ENCODE measurements around the gene ABCD4.

The ABCD4 gene

DNA sequence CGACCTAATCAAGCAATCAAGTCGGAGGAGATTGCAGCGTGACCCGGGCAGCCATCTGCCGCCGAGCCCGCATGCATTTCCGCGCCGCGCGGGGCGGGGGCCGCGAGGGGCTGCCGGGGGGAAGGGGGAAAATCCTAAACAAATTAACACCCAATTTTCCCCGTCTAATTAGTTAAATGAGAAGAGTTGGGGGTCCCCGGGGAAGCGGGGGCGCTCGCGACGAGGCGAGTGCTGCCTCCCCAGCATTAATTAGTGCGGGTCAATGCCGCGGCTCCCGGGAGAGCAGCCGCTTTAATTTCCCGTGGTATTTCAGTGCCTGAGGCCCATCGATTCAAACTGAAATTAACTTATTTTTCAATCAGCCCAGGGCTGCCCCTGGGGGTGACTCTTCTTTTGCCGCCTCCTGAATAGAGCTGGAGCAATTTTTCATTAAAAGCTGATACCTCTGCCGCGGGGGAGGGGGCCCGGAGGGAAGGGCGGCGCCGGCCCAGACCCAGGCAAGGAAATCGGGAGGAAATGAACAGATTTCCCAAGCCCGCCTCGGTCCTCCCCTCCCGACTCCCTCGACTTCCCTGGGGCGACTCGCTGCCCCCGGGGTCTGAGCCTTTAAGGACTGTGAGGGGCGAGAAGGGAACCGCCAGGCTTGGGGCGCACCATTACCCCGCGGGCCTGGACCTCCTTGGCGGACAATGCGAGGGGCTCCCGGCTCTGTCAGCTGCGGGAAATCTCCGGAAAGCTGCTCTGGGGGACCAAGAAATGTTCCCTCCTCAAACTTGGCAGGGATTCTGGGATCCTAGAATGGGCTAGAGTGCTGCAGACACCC is 44.6 kb downstream of the ABCD4 start:
- DNase-seq, result peak; percentile 9

DNA sequence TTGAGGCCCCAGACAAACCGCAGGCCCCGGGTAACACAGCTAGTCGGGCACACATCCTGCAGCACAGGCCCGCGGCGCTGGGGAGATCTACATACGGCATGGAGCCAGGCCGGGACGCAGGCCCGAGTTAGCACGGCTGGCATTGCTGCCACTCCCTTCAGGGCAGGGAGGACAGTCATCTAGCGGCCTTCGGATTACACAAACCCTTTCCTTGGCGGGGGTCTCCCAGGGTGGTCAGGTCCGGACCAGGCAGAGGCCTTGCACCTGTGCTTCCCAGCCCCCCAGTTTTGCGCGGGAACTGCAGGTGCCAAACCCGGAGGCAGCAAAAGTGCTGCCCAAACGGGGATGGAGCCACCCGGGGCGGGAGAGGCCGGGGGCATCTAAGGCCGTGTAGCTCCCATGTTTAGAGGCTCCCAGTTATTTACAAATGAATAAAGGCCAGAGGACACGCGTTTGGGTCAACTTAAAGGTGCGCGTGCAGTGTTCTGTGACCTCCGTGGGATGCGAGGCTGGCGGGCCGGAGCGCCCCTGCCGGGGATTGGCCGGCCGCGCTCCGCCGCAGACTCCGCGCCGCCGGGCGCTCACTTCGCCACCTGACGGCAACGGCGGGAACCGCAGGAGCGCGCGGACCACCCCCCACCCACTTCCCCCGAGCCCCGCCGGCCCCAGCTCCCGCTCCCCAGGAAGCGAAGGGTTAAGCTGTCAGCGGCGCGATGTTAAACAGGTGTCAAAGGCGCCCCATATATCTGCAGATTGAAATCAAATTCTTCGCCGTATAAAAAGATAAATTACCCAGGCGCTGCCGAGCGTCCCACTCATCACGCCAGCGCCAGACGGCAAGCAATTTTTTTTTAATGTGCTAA is 45.4 kb downstream of the ABCD4 start:
- DNase-seq, result peak; percentile 72

DNA sequence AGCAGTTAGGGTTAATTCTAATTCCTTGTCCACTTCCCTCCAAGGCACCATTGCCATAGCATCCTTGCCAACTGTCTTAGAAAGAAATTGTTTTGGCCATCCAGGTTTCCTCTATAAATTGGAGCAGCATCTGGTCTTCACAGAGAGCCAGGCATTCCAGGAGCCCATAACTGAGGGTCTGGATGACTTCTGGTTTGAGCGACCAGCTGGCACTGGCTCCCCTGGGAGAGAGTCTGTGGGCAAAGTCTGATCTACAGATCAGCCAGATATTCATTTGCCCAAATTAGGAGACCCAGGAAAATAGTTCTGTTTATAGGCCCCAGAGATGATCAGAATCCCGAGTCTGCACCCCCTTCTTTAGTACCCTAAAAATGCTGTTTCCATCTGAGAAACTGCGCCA is 47.5 kb downstream of the ABCD4 start:
- no peak for DNase-seq

DNA sequence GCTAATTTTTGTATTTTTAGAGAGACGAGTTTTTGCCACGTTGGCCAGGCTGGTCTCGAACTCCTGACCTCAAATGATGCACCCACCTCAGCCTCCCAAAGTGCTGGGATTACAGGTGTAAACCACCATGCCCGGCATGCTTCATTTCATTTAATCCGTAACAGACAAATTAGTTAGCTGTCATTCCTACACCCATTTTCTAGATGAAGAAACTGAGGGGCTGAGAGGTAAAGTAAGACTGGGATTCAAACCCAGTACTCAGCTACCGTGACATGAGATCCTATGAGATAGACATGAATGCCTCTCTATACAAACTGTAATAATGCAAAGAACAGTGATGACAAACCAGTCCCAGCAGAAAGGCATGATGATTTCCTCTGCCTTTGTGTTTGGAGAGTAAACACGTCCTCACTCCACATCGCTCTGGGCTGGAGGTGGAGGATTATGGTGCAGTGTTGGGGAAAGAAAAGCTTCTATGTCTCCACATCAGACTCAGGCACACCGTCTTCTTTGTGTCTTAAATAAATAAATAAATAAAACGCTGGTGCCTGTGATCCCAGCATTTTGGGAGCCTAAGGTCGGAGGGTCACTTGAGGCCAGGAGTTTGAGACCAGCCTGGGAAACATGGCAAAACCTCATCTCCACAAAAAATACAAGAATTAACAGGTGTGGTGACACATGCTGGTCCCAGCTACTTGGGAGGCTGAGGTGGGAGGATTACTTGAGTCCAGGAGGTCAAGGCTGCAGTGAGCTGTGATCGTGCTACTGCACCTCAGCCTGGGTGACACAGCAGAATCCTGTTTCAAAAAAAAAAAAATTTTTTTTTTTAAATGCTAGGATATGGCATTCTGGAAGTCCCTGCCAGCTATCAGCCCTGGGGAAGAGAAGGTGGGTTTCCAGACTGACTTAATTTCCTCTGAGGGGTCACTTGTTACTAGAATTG is 53.0 kb downstream of the ABCD4 start:
- no peak for DNase-seq

DNA sequence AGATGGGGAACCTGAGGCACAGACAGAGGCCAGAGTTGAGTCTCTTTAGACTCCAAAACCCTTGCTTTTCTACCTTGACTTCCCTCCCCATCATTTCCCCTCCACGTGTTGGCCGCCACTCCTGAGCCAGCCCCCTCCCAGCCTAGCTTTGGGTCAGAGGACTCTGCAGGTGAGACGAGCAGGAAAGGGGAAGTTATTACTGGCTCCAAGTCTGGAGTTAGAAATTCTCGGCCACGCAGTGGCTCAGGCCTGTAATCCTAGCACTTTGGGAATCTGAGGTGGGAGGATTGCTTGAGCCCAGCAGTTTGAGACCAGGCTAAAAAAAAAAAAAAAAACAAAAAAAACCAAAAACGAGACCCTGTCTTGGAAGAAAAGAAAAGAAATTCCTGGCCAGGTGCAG is 54.7 kb downstream of the ABCD4 start:
- DNase-seq, result no peak

DNA sequence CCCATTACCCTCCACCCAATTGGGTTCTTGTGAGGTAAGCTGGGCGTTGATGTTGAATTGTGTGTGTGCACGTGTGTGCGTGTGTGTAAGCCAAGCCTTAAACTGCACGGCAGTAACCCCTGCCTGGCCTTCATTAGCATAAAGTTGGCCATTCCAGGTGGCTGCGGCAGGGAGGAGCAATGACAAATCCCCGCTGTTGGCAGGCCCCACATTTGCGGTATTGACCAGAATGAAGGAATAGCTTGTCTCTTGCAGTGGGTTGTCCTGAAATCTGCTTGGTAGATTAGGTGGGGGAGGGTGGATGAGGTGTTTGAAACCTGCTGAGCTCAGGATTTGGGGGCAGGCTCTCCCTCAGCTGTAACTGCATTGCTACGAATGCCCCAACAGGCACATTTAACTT is 56.2 kb downstream of the ABCD4 start:
- no peak for DNase-seq

DNA sequence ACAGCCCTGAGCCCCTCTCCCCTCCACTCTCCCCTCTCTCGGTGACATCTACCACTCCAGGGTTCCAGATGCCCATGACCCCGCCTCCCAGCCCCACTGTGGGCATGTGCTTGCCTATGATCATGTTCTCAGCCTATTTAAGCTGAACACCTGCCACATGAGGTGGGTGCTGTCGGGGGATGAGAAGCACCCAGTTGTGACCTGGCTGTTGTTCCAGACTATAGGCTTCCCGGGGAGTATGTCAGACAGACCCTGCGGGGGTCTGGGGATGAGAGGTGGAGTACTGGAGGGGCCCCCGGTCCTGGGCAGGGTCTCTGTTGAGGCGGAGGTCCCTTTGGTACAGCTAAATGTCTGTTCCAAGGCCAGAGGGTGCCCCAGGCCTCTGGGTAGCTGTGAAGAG is 57.4 kb downstream of the ABCD4 start:
- DNase-seq, result no peak

DNA sequence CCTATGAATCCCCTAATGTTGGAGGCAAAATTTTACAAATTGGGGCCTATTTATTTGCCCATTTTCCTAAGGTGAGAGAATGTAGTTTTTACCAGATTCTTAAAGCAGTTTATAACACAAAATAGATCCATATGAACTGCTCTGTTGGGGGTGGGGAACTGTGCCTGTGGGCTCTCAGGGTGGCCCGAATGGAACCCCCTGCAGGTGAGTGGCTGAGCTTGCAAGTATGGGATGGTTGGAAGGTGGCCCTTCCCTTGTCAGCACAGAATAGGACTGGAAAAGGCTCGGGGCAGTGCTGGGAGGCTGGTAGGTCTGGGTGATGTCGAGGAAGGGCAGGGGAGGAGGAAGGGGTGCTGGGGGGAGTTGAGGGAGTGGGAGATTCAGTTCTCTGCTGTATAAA is 58.6 kb downstream of the ABCD4 start:
- no peak for DNase-seq

DNA sequence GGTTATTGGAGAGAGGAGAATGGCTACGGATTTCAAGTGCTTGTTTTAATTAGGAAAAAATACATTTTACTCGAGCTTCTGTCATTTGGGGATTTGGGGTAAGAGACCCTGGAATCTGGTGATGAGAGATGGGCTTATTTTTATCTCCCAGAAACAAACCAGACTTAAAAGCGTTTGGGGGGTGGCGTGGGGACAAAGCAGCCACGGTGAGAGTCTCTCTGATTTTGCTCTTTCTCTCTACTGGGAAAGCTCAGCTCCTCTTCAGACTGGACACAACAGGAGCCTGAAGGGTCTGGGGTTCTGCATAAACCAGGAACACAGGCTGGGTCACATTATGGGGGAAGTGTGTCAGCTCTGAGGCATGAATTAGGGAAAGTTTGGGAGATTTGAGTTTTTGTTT is 59.7 kb downstream of the ABCD4 start:
- DNase-seq, result no peak

DNA sequence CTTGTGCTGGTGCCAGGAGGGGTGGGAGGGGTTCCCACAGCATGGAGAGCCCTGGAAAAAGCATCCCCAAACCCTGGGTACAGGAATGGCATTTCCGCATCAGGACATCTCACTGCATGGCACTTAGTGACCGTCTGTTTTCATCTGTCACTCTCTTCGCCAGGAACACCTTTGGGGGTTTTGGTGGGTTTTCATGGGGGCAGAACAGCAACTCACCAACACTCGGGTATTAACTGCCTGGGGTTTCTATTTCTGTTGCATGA is 60.0 kb downstream of the ABCD4 start:
- no peak for DNase-seq

DNA sequence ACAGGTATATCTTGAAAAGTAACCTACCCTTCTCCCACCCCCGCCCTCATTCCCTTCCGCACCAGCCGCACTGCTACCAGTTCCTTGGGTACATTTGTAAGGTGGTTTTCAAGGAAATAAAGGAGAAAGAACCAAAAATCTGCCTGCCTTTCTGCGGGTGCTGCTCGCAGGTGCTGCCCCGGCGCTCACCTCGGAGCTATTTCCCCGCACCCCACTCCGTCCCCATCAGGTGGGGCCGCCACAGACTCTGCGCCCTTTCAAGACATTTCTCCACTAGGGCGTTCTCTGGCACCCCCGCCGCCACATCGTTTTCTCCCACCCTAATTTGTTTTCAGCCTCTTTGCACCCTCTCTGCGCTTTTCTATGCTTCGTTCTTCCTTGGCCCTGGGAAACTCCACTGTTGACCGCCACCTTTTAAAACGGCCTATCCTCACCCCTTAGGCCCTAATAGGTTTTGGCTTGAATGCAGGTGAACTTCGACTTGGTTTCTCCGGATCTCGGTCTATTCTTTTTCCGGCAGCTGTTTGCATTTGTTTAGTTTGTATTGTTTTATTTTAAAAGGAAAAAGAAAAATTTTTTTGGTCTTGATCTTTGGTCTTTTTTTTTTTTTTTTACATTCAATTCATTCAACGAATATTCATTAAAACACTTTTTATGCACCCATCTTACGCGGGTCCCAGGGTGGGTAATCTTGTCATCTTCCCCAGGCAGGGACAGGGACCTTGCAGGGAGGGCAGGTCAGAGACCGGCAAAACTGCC is 60.5 kb downstream of the ABCD4 start:
- no peak for DNase-seq

DNA sequence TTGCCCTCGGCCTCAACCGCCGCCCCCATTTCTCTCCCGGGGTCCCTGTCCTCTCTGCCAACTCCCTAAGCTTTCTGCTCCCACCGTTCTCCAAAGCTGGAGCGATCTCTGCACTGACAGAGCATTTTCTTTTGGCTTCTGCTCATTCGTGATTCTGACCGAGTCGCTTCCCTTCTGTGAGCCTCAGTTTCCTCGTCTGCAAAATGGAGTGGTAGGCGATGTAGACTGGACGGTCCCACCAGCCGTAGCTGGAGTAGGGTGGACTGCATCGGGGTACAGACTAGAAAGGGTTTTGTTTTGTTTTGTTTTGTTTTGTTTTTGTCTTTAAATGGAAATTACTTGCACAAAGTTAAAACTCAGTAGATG is 61.1 kb downstream of the ABCD4 start:
- no peak for DNase-seq

DNA sequence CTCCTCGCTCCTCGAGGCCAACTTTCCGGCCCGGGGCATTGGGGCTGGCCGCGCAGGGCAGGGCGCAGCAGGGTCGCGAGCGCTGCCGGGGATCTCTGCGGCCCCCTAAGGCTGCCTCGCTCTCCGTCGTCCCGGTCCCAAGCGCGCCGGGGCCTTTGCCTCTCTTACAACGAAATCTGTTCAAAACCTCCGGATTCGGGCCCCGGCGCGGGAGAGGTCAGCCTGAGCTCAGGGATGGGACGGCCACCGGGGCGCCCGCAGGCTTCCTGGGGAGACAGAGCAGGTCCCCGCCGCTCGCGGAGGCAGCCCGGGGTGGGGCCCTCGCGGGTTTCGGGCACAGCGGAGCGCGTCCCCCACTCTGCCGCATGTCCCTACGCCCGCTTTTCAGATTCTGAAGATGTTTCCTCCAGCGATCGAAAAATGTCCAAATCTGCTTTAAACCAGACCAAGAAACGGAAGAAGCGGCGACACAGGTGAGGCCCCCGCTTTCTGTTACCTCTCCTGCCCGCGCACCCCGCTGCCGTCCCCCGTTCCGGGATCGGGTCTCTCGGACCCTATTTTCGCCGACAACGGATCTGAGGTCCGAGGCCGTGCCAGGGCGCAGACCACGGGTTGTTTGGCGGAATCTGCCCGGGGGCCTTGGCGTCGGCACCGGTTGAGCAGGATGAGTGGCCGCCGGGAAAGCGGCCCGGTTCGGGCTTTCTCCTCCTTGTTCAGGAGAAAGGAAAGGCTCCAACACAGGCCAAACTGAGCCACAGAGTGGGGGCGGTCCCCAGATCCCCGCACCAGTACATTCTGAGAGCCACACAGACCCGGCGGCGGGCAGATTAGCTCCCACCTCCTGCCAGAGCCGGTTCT is 61.7 kb downstream of the ABCD4 start:
- peak; percentile 17 for DNase-seq

DNA sequence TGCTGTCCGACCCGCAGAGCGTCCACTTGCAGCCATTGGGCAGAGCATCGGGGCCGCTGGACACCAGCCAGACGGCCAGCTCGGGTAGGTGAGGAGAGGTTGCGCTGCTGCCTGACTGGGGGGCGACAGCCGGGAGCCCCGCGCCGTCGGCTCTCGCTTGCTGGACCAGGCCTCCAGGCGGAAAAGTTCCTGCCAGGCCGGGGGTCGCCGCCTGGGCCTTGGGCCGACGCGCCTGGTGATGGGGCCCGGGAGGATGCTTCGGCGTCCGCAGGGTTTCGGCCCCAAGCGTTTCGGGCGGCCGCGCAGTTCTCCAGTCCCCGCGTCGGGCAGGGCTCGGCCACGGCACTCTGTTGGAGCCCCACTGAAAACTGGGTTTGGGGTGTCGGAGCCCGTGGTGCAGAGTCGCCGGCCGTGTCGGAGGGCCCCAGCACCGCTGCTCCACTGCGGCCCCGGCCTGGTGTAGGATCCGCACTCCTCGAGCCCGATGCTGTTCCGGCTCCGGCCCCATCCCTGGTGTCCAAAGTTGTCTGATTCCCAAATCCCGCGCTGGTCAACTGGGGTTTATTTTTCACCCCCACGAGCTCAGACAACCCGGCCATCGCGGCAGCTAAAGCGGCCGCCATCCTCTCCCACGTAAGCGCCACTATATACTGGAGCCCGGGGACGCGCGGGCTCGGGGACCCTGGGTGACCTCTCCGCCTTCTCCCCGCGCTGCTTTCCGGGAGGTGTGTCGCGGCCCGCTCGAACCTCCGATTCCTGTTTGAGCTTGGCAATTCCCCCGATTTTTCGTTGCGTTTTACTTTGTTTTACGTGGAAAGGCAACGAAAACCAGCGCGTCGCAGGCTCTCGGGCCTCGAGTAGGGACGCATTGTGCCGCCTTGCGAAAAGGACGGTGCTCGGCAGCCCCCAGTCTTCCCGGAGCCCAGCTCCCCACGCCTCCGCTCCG is 62.6 kb downstream of the ABCD4 start:
- peak; percentile 19 for DNase-seq

DNA sequence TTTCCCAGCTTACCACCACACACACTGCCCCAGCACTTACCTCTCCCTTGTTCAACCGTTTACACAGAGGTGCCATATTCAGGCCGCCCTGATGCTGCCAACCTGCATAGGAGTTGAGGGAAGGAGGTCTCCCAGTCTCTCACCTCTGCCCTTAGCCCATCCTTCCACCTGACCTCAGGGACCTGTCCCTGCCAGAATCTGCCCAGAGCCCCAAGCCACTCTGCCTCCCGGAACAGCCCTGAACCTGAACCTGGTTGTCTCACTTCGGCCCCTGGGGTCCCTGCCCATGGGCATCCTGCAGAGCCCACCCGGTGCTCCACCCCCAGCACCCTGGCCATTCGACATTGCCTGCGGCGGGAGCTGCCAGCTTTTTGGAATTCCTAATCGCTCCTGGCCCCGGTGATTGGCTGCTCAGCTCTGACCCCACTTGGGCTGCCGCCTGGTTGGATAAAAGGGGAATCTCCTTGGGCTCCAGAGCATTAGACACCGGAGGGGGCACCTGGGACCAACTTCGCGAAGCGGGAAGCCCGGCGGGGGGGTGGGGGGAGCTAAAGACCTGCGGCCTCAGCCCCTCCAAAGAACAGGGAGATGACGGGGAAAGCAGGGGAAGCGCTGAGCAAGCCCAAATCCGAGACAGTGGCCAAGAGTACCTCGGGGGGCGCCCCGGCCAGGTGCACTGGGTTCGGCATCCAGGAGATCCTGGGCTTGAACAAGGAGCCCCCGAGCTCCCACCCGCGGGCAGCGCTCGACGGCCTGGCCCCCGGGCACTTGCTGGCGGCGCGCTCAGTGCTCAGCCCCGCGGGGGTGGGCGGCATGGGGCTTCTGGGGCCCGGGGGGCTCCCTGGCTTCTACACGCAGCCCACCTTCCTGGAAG is 63.5 kb downstream of the ABCD4 start, which contains the start of gene VSX2:
Gene VSX2 (plus strand): TSS at position 476 of the 874 bp plus-strand sequence. CDS start 113 bp downstream, at position 589.
- no peak for DNase-seq

DNA sequence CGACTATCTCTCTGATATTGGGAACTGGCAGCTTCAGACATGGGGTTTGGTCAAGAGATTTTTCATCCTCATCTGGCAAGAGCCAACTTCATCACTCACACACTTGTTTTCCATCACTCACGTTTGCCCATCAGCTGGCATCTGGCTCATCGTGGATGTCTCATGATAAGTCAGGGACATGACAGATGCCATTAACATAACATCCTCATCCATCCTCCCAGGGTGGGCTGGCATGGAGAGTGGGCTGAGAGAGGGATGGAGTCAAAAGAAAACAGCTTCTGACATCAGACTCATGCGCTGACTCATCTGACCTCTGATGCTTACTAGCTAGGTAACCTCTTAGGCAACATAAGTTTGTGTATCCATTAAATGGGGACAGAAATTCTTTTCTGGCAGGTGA is 65.3 kb downstream of the ABCD4 start:
- DNase-seq, result no peak

All from activated CD4-positive, alpha-beta T cell treated with anti-CD3 and anti-CD28 coated beads for 48 hours (primary cell).